Stimulated activated CD4-positive, alpha-beta T cell treated with anti-CD3 and anti-CD28 coated beads, Interleukin-1b, Interleukin-23, amount 100 ng/mL, for 24 hours (primary cell): Measurements from ENCODE around the gene EFCAB13.
A peak's percentile ranks its signal among the peaks of the same experiment; 100 is the strongest.

ENCODE experiments used
- DNase-seq, 4 experiments: peaks; one replicate each; pipeline ENCODE4 v3.0.0-alpha.2; 2020; ENCODE audit warnings: low read depth in 4 of 4, low spot score in 1 of 4

The EFCAB13 gene

DNA sequence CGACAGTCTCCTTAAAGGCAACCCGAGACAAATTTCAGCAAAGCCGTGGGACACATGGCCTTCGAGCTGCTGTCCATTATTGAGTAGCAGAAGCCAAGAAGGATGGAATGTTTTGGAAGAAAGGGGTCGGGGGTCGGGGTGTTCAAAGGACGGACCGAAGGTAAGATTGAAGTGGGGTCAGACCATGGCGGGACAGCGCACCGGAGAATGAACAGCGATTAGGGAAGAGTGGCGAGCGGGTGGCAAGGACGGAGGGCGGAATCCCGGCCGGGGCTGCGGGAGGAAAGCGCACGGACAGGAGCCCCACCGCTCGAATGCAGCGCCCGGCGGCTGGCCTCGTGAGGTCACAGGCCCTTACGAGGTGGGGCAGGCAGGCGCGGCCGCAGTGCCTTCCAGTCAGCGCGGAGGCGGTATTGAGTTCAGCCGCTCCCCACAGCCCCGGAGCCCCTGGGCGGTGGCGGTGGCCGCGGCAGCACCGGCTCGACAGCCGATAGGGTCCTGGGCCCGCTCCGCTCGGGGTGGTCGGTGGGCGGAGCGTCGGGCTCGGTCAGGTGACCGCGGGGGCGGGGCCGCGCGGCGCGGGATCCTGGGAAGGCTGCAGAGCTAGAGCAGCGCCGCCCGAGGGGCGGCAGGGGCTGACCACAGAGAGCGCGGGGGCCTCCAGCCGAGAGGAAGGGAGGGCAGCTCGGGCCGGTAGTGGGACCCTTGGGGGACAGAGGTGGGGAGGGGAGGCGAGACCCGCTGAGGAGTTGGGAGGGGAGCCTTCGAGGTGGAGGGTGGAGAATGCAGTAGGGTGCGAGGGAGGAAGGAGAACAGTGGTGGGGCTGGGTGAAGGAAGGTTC lies at the start of gene EFCAB13:
Gene EFCAB13 (plus strand): TSS at position 574 of the 842 bp plus-strand sequence. CDS start 4,399 bp downstream, outside the sequence.
- DNase-seq: peak; percentile 28 to 61 (median 48)

DNA sequence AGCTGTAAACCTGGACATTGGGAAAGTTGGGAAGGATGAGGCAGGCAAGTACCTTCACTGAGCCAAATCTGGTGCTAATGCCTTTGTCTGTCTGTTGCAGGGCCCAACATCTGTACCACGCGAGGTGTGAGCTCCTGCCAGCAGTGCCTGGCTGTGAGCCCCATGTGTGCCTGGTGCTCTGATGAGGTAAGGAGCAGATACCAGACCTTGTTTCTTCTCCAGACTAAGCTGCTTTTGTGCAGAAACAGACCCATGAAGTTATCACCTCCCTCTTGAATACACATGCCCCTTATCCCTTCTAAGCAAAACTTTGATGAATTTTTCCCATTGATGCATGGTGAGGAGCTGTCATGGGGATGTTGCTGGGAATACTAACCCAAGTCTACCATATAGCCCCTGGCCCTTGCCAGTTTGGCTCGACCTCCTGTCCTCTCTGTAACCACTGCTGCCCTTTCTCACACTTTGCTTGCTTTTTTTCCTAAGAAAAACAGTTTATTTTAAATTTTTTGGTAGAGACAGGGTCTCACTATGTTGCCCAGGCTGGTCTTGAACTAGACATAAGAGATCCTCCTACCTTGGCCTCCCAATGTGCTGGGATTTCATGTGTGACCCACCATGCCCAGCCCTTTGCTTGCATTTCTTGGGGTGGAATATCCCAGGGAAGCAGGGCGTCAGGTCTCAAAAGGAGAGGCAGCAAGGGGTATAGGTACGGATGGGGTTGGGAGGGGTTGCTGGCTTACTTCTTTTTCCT lies 49.3 kb upstream of the EFCAB13 start:
- DNase-seq: no peak

DNA sequence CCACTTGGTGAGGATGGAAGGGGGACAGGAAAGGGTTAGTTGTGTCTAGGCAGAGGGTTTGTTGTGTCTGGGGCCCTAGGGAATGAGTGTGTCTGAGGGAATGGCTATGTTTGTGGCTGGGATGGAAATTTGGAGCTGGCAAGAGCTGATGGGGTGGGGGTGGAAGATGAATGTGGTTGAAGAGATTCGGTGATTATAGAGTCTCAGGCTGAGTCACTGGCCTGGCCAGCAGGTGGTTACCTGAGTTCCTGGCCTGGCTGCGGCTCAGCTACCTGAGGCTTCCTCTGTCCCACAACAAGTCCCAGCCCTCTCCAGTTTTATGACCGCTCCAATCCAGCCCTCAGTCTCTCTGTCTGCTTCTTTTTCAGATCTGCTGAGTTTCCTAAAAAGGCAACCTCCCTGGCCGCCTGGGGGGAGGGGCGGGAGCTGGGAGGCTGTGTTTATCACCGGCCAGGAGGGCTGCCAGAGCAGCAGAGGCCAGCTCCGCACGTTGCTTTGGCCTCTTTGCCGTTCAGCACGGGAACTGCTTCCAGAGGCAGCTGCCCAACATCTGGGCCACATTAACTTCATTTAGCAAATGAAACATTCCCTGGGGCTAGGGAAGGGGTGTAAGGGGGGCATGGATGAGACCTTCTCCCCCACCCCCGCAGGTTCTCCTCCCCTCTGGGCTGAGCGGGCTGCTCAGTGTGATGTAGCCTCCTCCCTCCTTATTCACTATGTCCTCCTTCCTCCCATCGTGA lies 48.3 kb upstream of the EFCAB13 start:
- no peak for DNase-seq

GRCh38 chr17:47276444-47276843 lies 47.3 kb upstream of the EFCAB13 start:
- DNase-seq: no peak

DNA sequence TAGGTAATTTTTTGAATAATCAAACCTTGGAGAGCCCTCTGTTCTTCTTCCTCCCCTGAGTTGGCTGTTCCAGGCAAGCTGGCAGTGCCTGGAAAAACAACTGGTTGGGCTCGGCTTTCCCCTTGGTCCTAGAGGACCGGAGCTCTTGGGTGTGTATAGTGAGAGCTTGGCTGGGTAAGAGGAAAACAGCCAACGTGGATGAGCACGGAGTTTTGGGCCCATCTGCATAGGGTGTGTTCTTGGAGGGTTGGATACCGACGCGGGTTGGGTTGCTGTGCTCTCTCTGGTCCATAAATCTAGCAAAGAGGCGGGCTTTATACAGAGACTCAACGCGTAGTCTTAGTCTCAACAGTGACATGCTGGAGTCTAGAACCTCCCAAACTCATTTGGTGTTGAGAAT lies 46.9 kb upstream of the EFCAB13 start:
- no peak for DNase-seq

DNA sequence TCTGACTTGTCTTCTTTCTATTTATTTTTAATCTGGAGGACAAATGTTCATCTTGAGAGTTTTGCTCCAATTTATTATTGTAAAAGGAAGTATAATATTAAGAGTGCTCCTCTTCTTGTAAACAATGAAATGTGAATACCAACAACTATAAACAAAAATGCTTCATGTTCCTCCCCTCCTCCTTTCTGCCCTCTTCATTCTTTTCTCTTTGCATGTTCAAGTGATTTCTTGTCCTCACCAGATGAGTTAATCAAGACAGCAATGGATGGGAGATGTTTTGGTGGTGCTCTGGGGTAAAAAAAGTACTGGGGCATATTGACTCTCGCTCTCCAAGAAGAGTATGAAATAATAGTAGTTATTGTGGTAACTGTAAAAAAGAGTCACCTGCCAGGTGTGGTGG lies 45.8 kb upstream of the EFCAB13 start:
- no peak for DNase-seq

DNA sequence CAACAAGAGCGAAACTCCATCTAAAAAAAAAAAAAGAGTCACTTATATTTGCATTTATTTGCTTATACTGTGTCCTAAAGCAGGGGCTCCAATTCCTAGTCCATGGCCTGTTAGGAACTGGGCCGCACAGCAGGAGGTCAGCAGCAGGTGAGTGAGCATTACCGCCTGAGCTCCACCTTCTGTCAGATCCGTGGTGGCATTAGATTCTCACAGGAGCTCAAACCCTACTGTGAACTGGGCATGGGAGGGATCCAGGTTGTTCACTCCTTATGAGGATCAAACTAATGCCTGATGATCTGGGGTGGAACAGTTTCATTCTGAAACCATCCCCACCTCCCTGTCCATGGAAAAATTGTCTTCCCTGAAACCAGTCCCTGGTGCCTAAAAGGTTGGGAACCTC lies 45.2 kb upstream of the EFCAB13 start:
- DNase-seq: no peak

DNA sequence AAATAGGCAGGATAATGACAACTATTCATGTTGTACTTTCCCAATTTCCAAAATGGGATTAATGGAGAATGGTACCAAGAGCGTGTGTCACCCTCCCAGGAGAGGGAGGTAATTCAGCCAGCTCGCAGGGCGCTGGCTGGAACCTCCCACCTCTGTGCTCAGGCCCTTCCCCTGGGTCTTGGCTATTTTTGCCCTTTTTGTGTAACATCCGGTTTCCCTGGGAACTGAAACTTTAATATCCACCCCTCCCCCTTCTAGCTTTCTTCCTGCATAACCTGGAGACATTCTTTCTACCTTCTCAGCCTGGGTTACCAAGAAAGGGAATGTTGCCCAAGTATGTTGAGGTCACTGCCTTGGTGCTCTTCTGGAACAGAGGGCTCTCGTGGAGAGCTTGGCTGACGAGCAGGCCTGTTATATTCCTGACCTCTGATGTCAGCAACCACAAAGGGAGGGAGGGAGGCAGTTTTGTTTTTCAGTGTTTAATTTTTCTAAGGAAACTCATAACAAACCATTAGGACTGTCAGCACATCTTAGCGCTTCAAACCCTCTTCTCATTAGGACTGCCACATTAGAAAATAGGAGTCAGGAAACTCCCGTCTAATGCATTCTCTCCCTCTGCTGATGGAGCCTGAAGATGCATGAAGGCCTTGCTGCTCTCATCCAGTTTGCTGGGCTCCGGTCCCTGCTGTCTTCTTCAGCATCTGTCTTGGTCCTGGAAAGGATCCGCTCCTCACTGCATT lies 44.5 kb upstream of the EFCAB13 start:
- no peak for DNase-seq

DNA sequence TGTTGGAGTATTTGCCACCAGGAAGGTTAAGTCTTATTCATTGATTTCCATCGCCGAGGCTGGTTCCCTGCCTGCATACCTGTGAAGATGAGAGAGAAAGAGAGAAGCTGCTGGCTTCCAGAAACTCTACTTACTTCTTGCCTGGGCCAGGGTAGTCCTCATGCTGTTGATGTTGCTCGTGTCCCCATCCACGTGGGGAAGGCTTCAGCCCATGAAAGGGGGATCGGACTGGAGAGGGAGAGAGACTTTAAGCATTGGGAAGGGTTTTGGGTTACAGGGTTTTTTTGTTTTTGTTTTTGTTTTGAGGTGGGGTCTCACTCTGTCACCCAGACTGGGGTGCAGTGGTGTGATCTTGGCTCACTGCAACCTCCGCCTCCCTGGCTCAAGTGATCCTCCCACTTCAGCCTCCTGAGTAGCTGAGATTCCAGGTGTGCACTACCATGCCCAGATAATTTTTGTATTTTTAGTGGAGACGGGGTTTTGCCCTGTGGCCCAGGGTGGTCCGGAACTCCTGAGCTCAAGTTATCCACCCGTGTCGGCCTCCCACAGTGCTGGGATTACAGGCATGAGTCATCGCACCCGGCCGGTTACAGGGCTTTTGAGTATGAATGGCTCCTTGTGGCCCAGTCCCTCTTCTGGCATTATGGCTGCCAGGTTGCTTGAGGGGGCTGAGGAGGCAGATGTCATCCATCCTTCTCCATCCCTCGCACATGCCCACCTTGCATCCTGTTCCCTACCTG lies 43.5 kb upstream of the EFCAB13 start:
- no peak for DNase-seq

- DNase-seq: no peak
Observed at GRCh38 chr17:47281216-47281615, 42.5 kb upstream of the EFCAB13 start.

GRCh38 chr17:47285003-47285402 lies 38.8 kb upstream of the EFCAB13 start:
- DNase-seq: no peak

- no peak for DNase-seq
Observed at GRCh38 chr17:47286198-47286914, 37.4 kb upstream of the EFCAB13 start.

- no peak for DNase-seq
Observed at GRCh38 chr17:47287068-47287467, 36.7 kb upstream of the EFCAB13 start.

DNA sequence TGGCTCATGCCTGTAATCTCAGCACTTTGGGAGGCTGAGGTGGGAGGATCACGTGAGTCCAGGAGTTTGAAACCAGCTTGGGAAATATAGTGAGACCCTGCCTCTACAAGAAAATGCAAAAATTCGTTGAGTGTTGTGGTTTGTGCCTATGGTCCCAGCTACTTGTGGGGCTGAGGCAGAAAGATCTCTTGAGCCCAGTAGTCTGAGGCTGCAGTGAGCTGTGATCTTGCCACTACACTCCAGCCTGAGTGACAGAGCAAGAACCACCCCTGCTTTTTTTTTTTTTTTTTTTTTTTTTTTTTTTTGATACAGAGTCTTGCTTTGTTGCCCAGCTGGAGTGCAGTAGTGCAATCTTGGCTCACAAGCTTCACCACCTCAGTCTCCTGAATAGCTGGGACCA lies 36.1 kb upstream of the EFCAB13 start:
- no peak for DNase-seq

DNA sequence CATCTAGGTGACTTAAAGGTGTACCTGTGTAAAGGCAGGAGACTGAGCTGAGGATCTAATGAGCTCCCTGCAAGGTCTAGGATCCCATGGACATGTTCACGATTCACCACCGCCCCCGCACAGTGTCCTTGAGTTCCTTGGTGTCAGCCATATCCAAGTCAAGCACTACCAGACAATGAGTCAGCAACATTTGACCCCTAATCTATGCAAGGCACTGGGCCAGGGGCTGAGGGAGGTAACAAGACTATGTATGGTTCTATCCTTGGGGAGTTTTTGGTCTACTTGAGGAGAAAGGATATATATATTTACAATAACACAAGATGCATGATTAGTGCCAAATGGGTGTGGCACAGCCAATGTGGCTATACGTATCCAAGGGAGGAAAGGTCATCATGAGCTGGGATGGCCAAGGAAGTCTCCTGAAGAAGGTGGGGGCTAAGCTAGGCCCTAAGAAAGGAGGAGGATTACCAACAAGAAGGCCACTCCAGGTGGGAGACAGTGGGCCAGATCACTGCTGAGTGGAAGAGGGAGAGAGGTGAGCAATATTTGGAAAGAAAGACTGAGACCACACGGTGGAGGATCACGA lies 35.1 kb upstream of the EFCAB13 start:
- DNase-seq: no peak

DNA sequence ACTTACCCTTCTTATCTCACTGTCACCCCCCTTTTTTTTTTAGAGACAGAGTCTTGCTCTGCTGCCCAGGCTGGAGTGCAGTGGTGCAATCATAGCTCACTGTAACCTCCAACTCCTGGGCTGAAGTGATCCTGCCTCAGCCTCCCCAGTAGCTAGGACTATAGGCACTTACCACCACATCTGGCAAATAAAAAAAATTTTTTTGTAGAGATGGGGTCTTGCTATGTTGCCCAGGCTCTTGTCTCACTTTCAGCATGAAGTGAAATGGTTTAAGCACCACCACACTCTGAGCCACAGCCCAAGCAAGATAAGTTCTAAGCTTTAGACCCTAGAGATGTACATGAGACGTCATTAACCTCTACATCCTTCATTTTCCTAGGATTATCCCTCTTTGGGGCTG lies 34.5 kb upstream of the EFCAB13 start:
- no peak for DNase-seq

DNA sequence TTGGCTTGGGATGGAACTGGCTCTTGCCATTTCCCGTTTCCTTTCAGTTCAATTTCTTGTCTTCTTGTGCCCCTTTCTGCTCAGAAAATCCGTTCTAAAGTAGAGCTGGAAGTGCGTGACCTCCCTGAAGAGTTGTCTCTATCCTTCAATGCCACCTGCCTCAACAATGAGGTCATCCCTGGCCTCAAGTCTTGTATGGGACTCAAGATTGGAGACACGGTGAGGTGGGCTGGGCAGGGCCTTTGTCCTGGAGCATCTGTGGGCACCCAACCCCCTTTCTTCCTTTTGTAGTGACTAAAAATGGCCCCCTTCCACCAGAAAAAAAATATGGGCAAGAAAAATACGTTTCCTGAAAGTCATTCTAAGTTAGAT lies 32.9 kb upstream of the EFCAB13 start:
- DNase-seq: no peak

GRCh38 chr17:47291242-47291873 lies 32.4 kb upstream of the EFCAB13 start:
- no peak for DNase-seq

GRCh38 chr17:47292206-47292605 lies 31.5 kb upstream of the EFCAB13 start:
- DNase-seq: no peak
